ENCODE measurements around the gene ARMH2.

The ARMH2 gene

DNA sequence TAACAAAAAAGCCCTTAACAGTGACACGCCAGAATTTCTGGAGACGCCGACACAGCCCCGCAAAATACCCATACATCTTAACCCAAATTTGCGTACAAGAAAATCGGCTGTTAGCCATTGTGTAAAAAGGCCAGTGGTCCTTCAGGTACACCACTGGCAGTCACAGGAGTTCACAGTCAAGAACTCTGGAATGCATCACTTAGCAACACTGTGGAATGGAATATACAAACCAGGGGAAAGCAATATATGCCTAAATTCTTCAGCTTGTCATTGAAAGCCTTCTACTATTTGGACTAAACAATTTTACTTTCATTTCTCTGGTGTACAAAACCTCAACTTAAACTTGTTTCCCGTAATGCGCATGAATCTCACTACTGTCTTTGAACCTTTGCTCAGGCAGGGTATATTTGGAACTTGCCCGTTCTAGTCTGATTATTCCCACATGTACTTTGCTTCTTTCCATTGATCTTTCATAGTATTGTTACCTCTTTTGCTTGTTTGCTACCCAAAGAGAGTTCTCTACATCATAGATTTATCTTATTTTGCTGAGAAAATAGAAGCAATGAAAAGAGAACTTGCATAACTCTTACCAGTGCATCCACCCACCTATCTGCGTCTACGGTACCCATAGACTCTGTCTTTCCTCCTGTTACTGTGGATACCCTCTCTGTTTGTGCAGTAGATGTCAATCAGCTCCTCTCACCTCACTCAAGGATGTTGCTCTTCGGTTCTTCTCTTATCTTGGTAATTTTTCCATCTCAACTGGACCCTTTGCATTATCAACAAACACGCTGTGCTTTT is at the start of gene ARMH2:
ARMH2 (minus strand) TSS at position 178 of the 801 bp plus-strand sequence; CDS start at position 118, 60 bp downstream.
- DNase-seq (ENCODE audit: low read depth in 2 of 3, low spot score in 2 of 3) = no peak

DNA sequence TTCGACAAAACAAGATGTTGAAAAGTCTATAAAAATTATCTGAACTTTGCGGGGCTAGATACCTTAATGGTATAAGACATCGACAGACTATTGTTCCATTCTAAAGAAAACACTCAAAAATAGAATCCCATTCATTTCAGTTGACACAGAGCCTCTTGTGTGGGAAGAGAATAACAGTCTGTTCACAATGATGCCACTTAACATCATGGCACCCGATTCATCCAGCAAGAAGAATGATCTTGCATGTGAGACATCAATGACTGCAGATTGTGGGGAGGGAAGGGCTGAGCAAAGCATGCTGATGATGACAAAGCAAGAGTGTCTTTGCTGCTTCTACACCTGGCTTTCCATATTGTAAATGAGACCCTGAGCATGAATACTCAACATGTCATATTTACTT is 49.7 kb upstream of the ARMH2 start:
- DNase-seq (ENCODE audit: low read depth in 2 of 3, low spot score in 2 of 3) = no peak

DNA sequence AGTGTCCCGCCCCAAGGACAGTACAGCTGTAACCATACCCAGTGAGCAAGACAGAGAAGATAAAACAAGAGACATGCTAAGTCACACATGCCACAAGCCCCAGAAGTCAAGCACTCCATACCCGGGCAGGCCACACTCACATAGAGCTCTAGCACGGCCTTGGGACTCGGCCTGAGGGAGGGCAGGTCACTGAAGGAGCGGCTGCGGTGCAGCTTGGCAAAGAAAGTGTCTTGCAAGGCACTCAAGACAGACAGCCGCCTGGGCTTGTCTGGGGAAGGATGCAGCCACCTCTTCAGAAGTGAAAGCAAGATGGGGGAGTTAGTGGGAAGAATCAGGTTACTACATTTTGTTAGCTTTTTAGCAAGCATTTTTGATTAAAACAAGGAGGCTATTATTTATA is 48.7 kb upstream of the ARMH2 start:
- DNase-seq (ENCODE audit: low read depth in 2 of 3, low spot score in 2 of 3) = no peak

DNA sequence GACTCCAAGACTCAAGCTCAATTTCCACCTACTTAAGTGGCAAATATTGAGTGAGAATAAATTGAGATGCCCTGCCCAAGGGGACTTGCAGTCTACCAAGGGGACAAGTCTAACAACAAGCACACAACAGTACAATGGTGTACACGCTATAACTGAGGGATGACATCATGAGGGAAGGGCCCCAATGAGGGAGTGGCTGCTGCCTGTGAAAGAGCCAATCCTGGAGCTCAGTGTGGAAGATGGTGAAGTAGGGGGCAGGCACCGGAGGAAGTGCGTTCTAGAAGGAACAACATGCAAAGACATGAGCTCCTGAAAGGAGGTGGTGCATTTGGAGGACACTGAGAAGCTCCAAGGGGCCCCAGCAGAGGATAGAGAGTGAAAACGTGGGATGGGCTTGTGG is 46.9 kb upstream of the ARMH2 start:
- DNase-seq (ENCODE audit: low read depth in 2 of 3, low spot score in 2 of 3) = no peak

DNA sequence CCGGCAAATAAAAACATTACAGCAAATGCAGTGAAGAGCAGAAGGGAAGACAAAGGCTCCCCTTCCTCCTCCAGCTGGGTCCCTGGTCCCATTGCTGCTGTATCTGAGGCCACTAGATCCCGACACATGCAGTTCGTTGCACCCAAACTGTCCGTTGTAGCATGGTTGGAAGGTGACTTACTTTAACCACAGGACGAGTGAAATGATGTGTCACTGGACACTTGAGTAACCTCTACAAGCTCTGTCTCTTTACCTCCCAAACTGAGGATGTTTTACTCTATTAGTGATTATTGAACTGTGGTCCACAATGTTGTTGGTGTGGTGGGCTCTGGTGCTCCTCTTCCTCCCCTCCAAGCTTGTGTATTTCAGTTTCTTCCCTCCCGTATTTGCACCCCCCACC is 46.2 kb upstream of the ARMH2 start:
- DNase-seq (ENCODE audit: low read depth in 2 of 3, low spot score in 2 of 3) = no peak

DNA sequence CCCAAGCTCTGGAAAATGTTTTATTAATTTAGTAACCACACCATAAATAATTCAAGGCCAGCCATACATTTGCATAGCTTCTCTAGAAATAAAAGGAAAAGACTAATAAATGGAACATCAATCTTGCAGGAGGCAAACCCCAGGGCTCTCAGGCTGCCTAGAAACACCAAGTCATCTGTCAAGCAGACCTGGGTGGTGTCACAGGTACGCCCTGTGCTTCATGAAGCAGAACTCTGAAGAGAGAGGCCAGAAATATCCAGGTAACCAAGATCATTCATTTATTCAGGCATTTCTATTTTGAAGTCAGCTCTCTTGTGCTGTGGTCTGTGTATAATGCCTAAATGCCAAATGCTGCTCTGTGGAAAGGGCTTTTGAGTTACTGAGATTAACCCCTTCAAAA is 45.3 kb upstream of the ARMH2 start:
- no peak for DNase-seq (ENCODE audit: low read depth in 2 of 3, low spot score in 2 of 3)

DNA sequence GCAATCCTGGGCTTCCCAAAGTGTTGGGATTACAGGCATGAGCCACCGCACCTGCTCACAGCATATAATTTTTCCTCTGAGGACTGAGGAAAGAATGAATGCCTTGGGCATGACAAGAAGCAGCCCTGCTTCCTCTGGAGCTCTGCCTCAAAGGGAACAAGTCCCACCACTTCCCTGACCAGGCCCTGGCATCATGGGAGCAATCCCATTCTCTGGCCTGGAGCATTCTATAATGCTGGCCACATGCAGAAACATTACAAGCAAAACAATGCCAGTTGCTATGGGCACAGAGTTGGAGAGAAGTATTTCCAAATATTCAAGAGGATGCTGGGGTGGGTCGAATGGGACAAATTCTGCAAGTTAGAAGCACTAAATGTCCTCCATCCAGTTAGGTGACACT is 41.5 kb upstream of the ARMH2 start:
- DNase-seq (ENCODE audit: low read depth in 2 of 3, low spot score in 2 of 3) = no peak

DNA sequence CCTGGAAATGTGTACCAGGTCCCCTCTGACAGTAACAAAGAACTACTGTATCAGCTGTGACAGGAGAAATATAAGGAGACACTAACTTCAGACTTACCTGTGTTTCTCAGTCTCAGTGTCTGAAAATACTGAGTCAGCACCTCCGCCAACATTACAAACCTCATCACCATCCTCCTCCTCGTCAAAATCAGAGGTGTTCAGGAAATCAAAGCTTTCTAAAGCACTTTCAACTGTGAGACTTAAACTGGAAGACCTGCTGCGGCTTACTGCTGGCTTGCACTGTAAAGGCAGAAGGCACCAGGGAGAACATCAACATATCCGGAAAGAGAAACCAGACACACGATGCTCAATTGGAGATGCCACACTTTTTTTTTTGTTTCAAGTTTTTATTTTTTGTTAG is 40.3 kb upstream of the ARMH2 start:
- no peak for DNase-seq (ENCODE audit: low read depth in 2 of 3, low spot score in 2 of 3)

DNA sequence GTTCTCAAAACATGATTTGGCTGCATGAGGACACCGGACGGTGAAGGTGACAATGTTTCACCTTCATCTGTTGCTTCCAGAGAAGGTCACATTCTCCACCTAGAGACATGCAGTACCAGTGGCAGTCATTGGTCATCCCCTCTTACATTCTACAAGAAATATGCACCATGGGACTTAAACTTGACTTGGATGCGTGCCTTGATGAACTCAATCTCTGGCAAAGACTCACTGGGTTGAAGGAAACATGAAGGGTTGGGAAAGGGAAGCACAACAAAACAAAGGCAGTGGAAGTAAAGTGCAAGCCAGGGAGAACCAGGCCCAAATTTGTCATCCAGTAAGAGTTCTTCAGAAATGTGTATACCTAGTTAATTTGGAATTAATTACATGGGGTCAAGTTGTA is 39.4 kb upstream of the ARMH2 start:
- DNase-seq (ENCODE audit: low read depth in 2 of 3, low spot score in 2 of 3) = no peak

DNA sequence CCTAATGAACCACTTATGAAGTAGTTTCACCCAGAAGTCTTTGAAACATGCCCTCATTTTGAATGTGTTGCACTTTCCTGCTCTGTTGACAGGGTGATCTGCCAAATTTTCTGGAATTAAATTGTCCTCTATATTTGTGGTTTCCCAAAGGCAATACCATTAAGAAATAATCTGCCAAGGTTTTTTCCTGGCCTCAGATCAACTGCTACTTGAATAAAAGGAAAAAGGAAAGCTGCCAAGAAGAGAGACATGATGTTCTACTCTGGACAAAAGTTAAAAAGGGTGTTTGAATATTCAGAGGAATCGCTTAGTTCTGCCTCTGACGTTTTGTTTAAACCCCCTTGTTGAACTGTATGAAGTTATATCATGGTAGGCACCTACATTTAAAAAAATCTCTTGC is 37.4 kb upstream of the ARMH2 start:
- no peak for DNase-seq (ENCODE audit: low read depth in 2 of 3, low spot score in 2 of 3)

DNA sequence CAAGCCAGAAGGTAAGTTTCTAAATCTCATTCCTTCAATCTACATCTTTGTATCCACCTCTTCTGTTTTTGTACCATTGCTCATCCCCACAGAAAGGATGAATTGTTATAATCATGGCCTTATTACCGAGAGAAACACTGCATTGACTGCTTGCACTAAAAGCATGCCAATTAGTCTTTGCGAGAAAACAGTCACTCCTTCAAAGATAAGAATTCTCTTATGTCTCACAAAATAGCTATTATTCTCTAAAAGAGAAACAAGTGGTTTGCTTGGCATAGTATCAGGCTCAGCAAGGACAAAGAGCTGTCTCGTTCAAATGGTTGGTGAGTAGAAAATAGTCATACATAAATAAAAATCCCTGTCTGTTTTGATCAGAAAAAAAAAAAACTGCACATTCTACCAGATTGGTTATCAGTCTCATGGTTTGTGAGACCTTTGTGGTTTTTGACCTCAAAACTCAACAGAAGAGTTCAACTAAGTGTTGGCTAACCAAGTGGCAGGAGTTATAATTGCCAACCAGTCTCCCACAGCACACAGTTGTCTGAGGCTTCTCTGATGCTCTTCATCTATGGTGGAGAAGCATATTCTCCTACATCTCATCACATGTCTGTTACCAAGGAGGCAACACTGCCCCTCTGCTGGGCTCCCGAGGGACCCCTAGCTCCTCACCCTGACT is 35.1 kb upstream of the ARMH2 start:
- DNase-seq (ENCODE audit: low read depth in 2 of 3, low spot score in 2 of 3) = no peak

DNA sequence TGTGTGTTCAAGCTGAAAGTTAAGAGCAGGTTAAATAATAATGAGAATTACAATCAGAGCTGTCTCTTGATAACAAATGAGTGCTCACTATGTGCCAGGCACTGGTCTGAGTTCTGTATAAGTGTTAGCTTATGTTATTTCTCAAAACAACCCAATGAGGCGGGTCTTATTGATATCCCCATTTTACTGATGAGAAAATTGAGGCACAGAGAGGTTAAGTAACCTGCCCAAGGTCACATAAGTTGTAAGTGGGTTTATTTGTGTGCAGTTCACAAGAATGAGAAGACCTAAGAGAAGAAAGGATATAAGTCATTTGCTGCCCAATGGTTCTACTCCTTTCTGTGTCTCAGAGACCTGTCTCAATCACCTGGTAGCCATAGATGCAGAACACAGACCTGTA is 34.1 kb upstream of the ARMH2 start:
- no peak for DNase-seq (ENCODE audit: low read depth in 2 of 3, low spot score in 2 of 3)

DNA sequence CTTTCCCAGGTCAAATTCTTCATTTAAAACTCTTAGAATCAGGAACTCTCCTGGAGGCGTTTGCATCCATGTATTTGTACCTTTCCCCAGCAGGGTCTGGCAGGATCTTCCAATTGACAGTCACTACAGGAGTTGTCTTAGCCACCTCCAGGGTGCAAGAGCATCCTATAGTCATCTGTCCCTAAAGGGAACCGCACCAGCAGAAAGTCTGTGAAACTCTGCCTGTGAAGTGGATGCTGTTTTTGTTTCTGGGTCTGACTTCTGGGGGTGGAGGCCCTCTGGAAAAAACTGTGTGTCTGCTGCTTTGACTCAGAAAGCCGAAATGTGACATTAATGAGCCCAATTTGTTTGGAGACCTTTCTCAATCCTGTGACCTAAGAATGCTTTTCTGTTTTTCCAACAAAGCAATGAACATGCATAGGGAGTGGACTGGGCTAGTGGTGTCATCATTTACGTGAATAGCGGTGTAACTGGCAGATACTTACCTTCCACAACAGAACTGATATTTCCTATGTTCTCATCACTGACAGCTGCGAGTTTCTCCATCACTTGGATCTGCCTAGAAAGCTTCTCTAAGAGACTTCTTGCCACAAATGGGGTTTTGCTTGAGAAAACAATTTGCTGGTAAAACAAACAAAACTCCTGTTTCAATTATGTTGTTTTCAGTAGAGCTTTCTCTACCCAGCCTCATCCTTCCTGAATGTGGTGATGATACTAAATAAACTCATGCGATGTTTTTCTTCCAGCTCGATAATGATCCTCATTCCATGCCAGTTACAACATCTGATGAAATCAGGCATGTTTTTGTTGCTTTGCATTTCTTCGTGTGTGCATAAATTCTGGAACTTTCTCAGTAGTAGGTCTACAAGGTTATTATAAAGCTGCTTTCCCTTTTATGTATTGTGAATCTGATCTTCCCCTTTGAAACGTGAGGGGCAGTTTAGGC is 33.3 kb upstream of the ARMH2 start:
- no peak for DNase-seq (ENCODE audit: low read depth in 2 of 3, low spot score in 2 of 3)

DNA sequence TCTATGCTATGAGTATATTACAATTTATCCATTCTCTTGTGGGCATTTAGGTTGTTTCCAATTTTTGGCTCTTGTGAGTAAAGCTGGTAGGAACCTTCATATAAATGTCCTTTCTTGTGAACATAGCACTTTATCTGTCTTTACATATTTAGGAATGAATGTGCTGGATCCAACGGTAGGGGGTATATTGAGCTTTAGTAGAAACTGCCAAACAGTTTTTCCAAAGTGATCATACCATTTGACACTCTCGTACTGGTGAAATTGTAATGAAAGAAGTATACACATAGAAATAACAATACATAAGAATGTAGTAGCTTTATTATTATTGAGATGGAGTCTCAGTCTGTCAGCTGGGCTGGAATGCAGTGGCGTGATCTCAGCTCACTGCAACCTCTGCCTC is 30.9 kb upstream of the ARMH2 start:
- no peak for DNase-seq (ENCODE audit: low read depth in 2 of 3, low spot score in 2 of 3)

DNA sequence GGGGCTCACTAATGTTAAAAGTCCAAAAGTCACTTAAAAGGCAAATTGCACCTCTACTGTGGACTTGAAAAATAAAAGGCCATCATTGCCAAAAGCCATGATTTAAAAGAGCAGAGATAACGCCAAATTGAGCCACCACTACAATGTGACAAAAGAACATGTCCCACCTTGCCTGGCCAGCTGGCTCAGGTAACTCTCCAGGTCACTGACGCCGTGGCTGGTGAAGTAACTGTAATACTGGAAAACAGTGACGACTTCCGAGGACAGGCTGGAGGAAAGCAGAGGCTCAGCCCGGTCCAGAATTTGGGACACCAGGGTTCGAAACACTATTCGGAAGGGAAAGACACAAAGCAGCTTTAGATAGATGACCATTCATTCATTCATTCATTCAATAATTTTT is 29.3 kb upstream of the ARMH2 start:
- DNase-seq (ENCODE audit: low read depth in 2 of 3, low spot score in 2 of 3) = no peak

DNA sequence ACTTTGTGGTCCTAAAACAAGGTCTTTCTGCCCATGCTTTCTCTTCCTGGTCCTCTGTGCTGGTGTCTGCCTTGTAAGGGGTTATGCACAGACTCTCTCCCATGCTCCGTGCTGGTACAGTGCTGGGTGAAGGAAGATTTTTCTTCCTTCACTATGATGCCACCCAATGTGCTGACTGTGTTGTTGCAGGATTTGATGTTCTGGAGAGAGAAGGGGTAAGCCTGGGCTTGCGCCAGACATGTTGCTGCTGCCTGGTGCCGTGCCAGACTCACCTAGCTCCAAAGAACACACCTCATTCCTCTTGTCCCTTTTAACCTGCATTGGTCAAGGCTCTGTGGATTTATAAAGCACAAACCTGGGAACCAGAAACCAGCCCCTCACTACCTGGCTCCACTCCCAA is 28.4 kb upstream of the ARMH2 start:
- no peak for DNase-seq (ENCODE audit: low read depth in 2 of 3, low spot score in 2 of 3)

DNA sequence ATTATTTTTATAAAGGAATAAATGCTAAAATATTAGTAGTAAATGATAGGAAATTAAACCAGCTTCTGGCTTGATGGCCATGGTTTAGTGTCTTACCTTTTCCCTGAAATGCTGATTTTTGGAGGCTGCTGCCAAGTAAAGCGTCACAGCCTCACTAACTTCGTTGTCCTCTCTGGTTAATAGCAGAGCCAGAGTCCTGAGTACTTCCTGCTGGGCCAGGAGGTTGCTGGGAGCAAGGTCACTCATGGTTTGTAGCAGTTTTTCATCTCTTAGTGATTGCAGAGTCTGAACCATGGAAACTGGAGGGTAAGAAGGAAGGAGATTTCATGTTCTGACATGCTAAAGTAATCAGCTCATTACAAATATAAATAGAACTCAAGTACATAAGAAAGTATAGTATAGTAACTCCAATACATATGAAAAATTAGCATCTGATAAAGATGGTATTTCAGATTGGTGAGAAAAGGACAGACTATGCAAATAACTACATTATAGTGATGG is 26.5 kb upstream of the ARMH2 start:
- DNase-seq (ENCODE audit: low read depth in 2 of 3, low spot score in 2 of 3) = no peak

DNA sequence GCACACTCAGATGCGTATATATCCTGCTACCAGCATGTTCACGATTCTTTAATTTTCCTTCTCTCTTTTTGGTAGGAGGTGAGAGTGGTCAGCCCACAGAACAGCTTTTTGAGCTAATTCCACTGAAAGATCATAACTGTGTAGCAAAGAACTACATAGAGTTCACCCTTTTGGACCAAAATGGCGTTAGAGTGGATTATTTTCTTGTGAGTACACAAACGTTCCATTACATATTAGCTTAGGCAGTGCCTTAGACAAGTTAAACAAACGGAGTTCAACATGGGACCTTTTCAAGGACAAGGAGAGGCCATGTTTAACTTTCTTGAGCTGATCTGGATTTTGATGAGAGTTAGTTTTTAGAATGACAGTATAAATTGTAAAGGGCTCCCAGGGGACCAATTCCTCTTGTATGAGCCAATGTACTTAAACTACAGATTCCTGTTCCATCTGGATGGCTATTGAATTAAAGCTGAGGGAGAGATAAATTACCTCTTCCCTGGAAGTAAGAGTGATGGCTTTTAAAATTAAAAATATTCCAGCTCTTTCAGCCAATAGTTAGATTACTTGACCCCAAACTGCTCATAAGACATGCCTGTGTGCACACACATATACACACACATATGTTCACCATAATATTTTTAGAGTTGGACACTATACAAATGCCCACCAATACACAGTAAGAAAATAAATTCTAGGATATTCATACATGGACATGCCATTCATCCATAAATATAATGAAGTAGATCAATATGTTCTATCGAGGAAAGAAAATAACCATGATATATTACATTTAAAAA is 25.6 kb upstream of the ARMH2 start:
- DNase-seq (ENCODE audit: low read depth in 2 of 3, low spot score in 2 of 3) = no peak

DNA sequence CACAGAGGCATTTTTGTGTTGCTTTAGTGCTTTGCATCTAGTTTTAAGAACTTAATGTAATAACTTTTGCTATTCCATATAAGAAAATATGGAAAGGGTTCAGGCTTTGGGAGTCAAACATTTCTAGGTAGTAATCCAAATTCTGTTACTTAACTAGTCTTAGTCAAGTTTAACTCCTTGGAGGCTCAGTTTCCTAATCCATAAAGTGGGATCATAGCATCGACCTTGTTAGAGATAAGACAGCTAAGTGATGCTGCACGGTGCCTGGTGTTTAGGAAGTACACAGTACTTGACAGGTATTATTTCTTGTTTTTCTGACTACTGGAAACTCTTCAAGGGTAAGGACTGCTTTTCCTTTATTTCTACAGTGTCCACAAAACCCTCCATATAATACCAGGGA is 24.5 kb upstream of the ARMH2 start:
- DNase-seq (ENCODE audit: low read depth in 2 of 3, low spot score in 2 of 3) = no peak

DNA sequence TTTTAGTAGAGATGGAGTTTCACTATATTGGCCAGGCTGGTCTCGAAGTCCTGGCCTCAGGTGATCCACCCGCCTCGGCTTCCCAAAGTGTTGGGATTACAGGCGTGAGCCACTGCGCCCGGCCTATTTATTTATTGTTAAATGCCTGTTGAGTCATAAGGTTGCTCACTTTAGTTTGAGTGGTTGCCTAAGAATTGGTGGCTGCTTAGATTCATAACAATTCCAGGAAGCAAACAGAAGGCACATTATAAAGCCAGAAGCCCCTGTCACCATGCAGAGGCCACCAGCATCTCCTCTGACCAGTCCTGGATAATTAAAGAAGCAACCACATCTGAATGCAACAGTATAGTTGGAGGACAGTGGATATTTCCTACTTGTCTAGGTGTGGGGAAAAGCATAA is 24.0 kb upstream of the ARMH2 start:
- no peak for DNase-seq (ENCODE audit: low read depth in 2 of 3, low spot score in 2 of 3)
